ENCODE data around the gene EBF3.

EBF3 gene

DNA sequence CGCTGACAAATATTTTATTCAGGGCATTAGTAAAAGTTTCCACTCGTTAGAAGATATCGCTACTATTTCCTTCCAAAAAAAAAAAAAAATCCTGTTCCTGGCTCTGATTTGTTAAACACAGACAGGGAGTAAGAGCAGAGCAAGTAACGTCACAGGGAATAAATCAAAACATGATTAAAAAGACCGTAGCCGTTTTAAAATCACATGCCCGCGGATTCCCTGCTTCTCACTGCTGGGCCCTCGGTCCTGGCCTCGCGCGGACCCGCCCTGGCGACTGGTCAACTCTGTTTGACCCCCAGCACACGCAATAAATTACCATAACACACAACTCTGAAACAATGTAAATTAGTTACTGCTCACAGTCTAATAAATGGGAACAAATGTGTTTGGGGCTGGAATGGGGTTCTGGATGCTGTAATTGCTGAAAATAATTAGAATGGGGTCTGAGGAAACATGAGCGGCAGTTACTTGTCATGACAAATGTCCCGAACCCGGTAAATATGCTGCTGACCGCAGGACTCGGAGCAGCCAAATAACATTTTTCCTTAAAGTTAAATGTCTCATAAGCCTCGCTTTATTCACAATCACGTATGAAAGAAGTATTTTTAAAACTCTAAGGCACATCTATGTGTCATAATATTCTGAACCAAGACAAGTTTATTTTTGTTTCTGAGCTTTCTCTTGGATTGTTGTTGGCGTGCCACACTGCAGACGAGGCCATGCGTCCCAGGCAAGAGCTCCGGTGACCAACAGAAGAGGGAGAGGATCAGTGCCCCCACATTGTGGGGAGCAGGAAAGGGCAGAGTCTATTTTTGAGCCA, 17.9 kb downstream of the EBF3 start:
- DNase-seq (ENCODE audit: low read depth in 2 of 2, low spot score in 1 of 2), result no peak

DNA sequence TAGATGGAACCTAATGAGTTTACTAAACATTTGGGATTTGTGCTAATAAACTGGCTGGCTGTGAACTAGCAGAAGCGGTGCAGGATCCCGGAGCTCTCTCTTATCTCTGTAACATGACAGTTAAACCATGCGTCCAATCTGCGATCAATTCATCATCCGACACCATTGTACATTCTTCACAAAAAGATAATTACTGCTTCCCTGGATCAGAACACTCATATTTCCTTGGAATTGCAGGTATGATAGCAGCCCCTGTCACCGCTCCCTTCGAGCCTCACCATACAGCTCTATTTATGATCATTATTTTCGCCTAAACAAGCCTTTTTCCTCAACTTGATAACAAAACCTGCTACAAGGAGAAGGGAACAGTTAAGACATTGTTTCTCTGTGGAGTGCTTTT, 18.5 kb downstream of the EBF3 start:
- DNase-seq (ENCODE audit: low read depth in 2 of 2, low spot score in 1 of 2), result no peak

DNA sequence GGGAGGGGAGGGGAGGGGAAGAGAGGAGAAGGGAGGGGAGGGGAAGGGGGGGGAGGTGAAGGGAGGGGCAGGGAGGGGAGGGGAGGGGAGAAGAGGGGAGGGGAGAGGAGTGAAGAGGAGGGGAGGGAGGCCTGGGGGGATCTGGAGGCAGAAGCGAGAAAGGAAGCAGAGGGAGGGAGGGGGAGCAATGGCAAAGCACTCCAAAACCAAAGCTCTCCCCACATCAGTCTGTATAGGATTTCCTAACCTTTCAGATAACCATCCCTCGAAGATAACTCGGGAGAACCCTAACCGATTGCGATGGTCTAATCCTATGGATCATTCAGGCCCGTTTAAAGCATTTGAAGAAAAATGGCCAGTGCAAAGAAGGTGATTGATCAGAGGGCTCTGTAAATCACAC, 19.0 kb downstream of the EBF3 start:
- DNase-seq (ENCODE audit: low read depth in 2 of 2, low spot score in 1 of 2), result no peak

DNA sequence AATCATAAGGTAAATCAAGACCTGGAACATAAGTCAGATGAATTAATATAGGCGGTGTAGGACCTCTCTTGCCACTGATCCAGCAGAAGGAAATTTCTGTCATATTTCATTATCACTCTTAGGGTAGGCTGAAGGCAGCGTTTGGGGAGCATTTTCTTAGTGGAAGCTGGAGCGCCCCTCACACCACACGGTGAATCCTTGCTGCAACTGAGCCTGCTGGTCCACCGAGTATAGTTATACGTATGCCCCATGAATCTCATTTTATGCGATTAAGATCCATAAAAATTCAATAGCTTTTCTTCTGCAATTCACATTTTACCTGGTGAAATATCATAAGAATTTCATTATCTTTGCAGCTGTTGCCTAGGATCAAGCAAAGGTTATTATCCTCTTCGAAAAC, 19.6 kb downstream of the EBF3 start:
- no peak for DNase-seq (ENCODE audit: low read depth in 2 of 2, low spot score in 1 of 2)

DNA sequence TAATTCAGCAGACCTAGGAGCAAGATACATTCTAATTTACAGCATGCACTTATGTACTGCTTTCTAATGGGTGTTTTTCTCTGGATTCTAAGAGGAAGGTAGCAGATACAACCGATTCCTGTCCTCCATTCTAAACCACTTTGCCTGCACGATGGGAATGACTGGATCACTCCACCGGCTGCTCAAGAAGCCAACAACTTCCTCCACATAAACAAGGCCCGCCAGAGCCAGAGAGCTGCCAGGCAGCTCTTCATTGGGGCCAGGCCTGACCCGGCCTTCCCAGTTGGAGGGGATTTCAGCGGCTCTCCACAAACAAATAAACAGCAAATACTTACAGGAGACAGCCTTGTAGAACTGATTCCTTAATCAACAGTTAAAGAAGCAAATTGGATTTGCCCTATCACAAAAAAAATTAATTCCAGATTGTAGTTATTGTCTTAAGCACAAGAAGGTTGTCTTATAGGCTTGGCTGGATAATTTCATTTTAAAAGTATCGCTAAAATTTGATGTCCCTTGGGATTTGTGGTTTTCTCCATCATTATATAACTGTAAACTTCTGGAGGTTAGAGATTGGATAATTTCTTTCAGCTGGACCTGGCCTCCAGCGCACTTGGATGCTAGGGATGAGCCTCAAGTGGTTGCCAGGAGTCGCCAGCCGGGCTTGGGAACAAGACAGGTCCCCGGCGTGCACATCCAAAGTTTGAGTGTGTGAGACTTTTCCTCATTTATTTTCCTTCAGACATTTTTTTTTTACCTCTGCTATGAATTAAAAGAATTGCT, 20.9 kb downstream of the EBF3 start:
- DNase-seq (ENCODE audit: low read depth in 2 of 2, low spot score in 1 of 2), result no peak

DNA sequence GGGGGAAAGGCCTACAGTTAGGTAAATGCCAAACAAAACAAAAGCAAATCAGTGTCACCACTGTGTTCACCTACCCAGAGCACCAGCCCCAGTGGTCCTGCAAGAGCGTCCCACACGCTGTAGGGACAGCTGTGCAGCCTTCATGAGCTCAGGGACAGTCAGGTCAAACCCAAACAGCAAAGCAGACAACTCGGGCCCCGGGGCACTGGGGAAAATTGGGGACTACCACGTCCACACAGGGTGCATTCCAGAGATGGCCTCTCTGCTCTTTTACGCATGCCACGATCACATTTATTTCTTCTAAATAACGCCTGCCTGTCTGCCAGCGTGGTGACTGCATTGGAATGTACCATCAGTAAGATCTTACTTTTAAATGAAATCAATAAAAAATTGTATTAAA, 21.7 kb downstream of the EBF3 start:
- DNase-seq (ENCODE audit: low read depth in 2 of 2, low spot score in 1 of 2), result no peak

DNA sequence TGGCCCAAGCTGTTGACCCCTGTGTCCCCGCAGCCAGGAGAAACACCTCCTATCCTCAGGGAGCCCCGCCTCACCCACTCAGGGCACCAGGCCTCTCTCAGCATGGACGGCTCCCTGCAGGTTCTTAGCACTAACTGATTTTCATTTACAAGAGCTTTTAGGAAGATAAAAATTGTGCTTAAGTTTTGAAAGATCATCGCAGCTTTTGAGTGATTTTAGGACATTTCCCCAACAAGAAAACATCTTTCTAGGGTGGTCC, 22.1 kb downstream of the EBF3 start:
- no peak for DNase-seq (ENCODE audit: low read depth in 2 of 2, low spot score in 1 of 2)

DNA sequence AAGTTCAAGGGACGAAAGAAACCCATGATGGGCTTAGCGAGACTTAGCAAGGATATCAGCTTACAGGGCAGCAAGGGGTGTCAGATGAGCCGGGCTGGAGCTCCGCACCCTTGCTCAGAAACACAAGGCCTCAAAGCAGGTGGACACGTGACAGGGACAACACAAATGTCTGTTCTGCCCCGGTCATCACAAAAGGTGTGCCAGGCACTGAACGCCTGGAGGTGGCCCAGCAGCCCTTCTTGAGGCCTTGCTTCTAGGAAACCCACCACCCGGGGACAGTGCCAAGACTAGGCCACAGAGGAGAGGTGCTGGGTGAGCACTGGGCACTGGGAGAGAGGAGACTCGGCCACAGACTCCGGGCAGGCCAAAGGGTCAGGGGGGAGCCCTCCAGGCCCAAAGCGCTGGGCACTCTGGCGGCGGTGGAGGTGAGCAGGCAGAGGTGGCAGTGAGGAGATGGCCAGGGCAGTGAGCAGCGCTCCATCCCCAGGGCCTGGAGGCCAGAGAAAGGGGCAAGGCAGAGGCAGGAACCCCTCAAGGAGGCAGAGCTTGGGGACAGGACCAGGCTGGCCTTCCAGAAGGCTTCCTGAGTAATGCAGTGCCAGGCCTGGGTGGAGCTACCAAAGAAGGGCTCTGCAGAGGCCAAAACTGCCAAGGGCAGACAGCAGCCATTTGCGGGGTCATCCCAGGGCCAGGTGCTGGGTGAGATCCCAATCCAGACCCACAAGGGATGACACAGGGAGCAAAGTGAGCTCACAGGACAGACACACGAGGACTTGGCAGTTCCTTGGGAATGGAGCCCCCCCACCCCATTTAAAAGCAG, 22.7 kb downstream of the EBF3 start:
- no peak for DNase-seq (ENCODE audit: low read depth in 2 of 2, low spot score in 1 of 2)

DNA sequence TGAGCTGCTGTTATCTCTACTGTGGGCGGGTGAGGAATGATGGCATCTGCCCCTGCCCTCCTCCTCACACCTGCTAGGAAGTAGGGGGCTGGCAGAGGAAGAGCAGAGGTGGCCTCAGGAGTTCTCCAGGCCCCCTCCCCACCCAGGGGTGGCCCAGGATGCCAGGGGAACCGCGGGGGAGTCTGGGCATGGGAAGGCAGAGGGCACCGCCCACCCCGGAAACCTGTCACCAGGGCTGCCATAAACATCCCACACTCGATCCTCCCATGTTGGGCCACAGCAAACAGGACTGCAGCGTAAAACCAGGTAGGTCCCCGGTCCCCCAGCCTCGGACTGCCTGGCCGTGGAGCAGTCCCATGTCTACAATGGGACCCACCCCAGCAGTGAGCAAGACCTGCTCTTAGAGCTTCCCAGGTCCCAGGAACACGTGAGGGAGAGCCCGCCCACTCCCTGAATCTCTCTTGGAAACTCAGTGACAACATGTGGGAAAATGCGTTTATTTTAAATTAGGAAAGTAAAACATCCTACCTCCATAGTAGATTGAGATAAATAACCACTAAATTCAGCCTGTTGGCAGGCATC, 23.4 kb downstream of the EBF3 start:
- no peak for DNase-seq (ENCODE audit: low read depth in 2 of 2, low spot score in 1 of 2)

DNA sequence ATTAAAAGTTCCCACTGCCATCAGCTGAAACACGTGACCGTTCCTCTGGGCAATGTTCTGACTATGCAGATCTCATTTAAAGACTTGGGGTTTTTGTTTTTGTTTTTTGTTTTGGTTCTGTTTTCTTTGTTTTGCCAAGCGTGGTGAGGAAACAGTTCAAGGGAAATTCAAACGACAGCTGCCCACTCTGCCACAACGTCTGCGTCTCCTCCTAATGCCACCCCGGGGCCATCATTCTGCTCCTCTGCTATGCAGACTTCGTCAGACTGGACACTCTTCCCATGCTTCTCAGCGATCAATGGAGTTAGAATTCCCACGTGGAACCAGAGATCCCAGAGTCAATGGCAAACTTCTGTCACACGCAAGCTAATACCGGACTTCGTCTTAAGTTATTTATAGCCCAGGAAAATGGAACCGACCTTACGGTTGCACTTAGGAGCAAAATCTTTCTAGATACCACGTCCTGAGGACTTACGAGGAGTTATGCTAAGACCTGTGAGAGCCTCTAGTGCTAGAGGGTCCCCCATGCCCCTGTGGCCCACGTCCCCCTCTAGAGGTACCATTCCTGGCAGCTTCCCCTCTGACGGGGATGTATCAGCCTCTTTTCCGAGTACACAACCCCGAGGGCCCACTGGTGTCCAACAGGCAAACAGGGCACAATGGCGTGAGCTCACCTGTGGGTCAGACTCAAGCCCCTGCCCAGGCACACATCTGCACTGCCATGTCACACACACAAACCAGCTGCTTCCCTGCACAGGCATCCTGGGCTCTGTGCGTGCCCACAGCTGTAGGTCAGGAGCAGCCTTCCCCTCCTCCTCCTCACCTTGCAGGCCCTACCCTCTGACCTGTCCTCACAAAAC, 24.4 kb downstream of the EBF3 start:
- DNase-seq (ENCODE audit: low read depth in 2 of 2, low spot score in 1 of 2), result no peak

DNA sequence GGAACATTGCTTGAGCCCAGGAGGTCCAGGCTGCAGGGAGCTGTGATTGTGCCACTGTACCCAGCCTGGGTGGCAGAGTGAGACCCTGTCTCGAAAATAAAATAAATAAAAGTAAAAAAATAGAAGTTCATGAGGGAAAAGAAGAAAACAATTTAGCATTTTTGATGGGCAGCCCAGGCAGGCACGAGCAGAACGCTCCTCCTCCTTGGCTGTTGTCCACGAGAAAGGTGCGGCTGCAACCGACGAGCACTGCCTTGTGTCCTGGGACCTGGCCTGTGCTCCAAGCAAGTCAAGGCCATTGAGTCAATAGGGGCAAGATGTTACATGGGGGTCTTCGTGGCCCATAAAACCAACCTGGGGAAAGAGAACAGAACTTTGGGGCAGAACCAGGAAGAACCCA, 25.6 kb downstream of the EBF3 start:
- DNase-seq (ENCODE audit: low read depth in 2 of 2, low spot score in 1 of 2), result no peak

DNA sequence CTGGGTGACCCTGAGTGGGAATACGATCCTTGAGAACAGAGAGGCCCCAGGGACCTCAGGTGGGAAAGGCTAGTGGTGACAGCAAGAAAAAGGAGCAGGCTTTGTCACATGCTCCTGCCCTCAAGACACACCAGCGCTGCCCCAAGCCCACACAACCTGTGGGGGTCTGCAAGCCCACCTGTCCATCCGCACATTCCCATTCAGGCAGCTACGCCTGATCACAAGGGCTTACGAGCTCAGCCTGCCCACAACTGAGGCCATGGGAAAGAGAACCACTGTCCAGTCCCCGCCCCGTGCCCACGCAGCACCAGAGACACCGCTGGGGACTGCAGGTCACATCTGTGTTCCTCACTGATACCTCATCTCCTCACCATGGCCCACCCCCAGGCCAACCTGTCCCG, 26.7 kb downstream of the EBF3 start:
- DNase-seq (ENCODE audit: low read depth in 2 of 2, low spot score in 1 of 2), result no peak

DNA sequence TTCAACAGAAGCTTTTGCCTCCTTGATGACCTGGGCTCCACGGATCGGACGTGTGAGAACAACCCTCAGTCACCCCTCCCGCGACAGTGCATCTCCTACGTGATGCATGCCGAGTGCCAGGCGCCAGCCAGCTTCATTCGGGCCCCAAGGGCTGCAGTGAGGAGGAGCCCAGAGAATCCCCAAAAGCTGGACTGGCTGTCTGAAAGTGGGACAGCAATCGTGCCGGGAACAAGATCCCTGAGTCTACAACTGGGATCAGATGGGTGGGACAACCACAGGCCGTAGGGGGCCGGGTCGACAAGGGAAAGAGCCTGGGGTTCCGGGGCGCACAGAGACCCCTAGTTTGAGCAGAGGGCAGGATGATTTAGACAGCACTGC, 27.2 kb downstream of the EBF3 start:
- no peak for DNase-seq (ENCODE audit: low read depth in 2 of 2, low spot score in 1 of 2)

DNA sequence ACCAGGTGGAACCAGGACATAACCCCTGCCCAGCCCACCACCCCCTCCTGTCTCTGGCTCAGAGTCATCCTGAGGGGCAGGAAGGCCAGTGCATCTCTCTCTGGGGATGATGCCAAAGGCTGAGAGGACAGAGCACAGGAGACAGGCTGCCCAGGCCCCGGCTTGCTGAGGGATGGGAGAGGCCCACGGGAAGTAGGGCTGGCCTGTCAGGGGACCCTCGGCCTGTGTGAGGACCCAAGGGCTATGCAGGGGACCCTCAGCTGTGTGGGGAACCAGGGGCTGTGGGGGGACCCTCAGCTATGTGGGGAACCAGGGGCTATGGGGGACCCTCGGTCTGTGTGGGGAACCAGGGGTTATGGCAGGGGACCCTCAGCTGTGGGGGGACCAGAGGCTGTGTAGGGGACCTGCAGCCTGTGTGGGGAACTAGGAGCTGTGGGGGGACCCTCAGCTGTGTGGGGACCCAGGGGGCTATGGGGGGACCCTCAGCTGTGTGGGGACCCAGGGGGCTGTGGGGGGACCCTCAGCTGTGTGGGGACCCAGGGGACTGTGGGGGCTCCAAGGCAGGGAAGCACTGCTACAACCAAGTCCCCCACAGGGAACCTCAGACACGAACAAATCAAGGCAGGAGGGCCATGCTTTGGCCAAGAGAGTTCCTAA, 27.7 kb downstream of the EBF3 start:
- no peak for DNase-seq (ENCODE audit: low read depth in 2 of 2, low spot score in 1 of 2)

DNA sequence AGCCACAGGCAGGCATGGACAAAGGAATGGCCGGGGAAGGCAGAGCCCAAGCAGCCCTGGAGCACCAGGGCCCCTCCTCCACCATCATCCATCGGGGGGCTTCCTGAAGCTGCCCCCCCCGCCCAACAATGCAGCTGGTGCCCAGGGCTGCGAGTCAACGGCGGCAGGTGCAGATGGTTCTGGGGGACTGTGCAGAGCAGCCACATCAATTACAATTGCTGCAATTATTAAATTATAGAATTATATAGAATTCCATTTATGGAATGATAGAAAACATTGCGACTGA, 28.3 kb downstream of the EBF3 start:
- no peak for DNase-seq (ENCODE audit: low read depth in 2 of 2, low spot score in 1 of 2)

DNA sequence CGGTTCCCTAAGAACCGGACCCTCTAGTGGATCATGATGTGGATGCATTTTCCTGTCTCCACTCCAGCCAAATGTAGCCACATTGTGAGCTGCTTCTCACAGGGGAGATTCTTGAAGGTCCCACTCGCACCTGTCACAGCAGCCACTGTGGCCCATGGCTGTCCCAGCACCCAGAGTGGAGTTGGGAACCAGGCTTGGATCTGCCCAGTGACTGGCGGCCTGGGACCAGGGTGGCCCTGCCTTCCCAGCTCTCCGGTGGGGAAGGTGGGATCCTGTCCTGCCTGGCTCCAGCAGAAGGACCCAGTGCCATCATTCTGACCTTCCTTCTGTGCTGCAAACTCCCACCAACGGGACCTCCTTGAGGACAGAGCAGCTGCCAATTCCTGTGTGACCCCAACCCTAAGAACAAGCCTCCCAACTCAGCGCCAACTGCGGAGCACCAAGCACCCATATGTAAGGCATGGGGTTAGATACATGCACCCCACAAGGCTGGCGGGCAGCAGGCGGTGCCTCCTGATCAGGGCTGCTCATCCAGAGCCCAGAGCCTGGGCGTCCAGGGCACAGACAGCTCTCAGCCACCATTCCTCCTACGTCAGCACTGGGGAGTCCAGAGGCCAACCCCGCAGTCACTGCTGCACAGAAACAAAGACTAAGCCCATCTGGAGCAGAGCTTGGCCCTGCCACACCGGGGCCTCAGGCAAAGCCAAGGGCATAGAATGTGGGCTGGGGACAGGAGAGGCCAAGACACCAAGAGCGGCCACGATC, 28.8 kb downstream of the EBF3 start:
- DNase-seq (ENCODE audit: low read depth in 2 of 2, low spot score in 1 of 2), result no peak

DNA sequence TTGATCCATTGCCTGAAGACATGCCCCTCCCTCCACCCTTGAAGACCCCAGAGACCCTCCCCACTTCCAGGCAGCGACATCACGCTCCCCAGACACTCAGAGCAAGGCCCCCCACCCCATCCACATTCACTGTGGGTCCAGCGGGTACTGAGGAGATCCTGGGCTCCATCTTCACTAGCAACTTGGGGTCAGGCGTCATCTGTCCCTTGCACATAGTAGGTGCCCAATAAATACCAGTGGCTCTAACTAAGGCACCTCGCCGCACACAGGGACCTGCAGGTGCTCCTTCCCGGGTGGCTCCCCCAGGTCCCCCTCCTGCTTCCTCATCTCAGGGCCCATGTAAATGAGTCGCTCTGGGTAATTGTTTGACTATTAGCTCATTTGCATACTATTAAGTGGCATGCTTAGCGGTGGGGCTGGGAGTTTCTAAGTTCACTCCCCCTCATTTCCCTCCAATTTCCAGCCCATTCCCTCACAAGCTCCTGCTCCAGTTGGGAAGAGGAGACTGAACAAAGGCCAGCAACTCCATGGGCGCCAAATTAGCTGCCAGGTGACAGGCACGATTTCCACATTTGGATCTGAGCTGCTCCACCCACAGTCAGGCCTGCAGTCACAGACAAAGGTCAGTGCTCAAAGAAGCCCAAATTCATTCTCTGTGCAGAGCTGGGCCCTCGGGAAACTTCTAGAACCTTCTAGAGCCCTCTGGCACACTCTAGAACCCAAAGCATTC, 29.7 kb downstream of the EBF3 start:
- DNase-seq (ENCODE audit: low read depth in 2 of 2, low spot score in 1 of 2), result no peak

DNA sequence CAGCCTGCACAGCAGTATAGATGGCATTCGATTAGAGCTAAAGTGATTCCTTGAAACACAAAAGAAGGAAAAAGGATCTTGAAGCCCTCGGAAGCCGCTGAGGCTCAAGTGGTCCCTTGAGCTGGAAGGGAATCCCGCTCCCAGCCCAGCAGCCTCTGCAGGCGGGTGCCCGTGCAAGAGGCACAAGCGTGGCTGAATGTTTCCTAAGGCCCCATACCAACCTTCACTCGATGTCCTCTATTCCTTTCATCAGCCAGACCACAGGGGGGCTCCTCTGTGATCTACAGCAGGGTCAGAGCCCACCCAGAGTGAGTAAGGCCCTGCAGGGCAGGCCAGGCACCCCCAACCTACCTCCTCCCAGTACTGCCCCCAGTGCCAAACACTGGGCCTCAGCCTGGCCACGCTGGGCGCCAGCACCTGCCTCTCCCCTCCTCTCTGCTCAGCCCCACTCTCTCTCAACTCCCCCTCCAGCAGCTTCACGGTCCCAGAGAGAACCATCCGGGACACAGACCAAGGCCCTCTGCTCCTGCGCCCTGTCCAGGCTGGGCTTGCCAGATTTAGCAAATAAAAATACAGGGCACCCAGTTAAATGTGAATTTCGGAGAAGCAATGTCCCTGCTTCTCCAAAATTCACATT, 30.5 kb downstream of the EBF3 start:
- DNase-seq (ENCODE audit: low read depth in 2 of 2, low spot score in 1 of 2), result no peak
